Astrocyte (in vitro differentiated cells and primary cell): ENCODE results near the gene TOMM7.

Experiments
- CTCF ChIP-seq: IDR thresholded peaks from 2 replicates; pipeline ENCODE4 v1.5.1; 2011; ENCODE audit warnings: low read depth, mild to moderate bottlenecking, inconsistent platforms, low read length, moderate library complexity; ENCODE audit not compliant: insufficient read depth
- EZH2 ChIP-seq: IDR thresholded peaks from 2 replicates; pipeline ENCODE4 v1.6.1; 2012; ENCODE audit warnings: mild to moderate bottlenecking, low read length, inconsistent platforms; ENCODE audit not compliant: insufficient read depth

- TF ChIP-seq EZH2 (no peak), CTCF (no peak)
Measured at GRCh38 chr7:22812353-22812752, 10.3 kb downstream of the TOMM7 start.
